ENCODE data around the gene TMEM168. TPM values are rescaled to one million over a fixed set of nuclear protein-coding genes. Genes with fewer than 3 reads are reported as not detected.

Gene TMEM168
- total RNA-seq, 1 experiment from 2014 or later: 13.9 TPM

- H3K9me3 Mint-ChIP-seq: peaks cover 4% of the 10 kb centered on the region in 2 experiments; a peak in 3 of 5 replicates
- Histone ChIP-seq H2BK120ac (ENCODE audit: low read depth, low read length, poor library complexity, severe bottlenecking) (no peak overlapping the region), H2BK15ac (ENCODE audit: low read depth, low read length) (no peak overlapping the region), H2AK5ac (ENCODE audit: insufficient read length, low read length) (no peak overlapping the region), H3T11ph (ENCODE audit: low read length) (no peak overlapping the region), H3K14ac (ENCODE audit: insufficient read depth, low read length) (no peak overlapping the region), H3K4me1 (ENCODE audit: insufficient read depth, low read length) (no peaks in the 10 kb centered on the region; the same call in 1 of the 2 replicates), H4K8ac (replicated peaks; ENCODE audit: insufficient read length, low read depth, low read length) (no peak overlapping the region), H3K9ac (ENCODE audit: extremely low read depth, insufficient read length, low read length) (no peak overlapping the region), H3K4ac (ENCODE audit: low read depth, low read length) (no peak overlapping the region), H4K91ac (ENCODE audit: insufficient read length, low read depth, low read length) (no peak overlapping the region), H3K79me1 (ENCODE audit: insufficient read depth, low read depth, low read length, poor library complexity, severe bottlenecking) (no peaks in the 10 kb centered on the region), H4K5ac (ENCODE audit: insufficient read length, low read depth, low read length) (no peak overlapping the region), H3K9me3 (ENCODE audit: control insufficient read depth, low read depth, low read length) (no peaks in the 10 kb centered on the region), H2AFZ (ENCODE audit: low read length) (no peak overlapping the region), H3K18ac (ENCODE audit: insufficient read length, low read depth, low read length) (no peak overlapping the region), H3K23me2 (ENCODE audit: insufficient read length, low read depth, low read length, poor library complexity, severe bottlenecking) (no peaks in the 10 kb centered on the region), H3K27me3 (ENCODE audit: insufficient read depth, low read length) (no peaks in the 10 kb centered on the region), H3K56ac (ENCODE audit: insufficient read length, low read depth, low read length) (no peak overlapping the region), H3K79me2 (ENCODE audit: insufficient read depth, low read length) (no peaks in the 10 kb centered on the region), H3K4me2 (ENCODE audit: insufficient read depth, insufficient read length, low read length) (no peak overlapping the region), H3K23ac (ENCODE audit: insufficient read length, low read depth, low read length) (no peak overlapping the region), H2BK5ac (ENCODE audit: insufficient read length, low read length) (no peak overlapping the region), H2BK12ac (ENCODE audit: insufficient read length, low read depth, low read length) (no peak overlapping the region), H3K27ac (ENCODE audit: insufficient read length, low read depth, low read length) (no peak overlapping the region), H4K20me1 (ENCODE audit: control insufficient read depth, insufficient read depth, insufficient read length) (no peaks in the 10 kb centered on the region), H2BK20ac (ENCODE audit: low read depth, low read length, poor library complexity, severe bottlenecking) (no peak overlapping the region)
- TF ChIP-seq, protein P1, sequence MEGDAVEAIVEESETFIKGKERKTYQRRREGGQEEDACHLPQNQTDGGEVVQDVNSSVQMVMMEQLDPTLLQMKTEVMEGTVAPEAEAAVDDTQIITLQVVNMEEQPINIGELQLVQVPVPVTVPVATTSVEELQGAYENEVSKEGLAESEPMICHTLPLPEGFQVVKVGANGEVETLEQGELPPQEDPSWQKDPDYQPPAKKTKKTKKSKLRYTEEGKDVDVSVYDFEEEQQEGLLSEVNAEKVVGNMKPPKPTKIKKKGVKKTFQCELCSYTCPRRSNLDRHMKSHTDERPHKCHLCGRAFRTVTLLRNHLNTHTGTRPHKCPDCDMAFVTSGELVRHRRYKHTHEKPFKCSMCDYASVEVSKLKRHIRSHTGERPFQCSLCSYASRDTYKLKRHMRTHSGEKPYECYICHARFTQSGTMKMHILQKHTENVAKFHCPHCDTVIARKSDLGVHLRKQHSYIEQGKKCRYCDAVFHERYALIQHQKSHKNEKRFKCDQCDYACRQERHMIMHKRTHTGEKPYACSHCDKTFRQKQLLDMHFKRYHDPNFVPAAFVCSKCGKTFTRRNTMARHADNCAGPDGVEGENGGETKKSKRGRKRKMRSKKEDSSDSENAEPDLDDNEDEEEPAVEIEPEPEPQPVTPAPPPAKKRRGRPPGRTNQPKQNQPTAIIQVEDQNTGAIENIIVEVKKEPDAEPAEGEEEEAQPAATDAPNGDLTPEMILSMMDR (conservative IDR thresholded peaks at IDR 0.05): no peak
- peak overlapping the region in 1 of 3 experiments; percentile 57; a peak in 1 of 7 replicates for H3K27ac Mint-ChIP-seq
- DNase-seq: no peak
- WGBS (ENCODE audit: extremely low coverage, insufficient read length, low lambda C conversion rate): no CpG with 5 or more reads among the region's 4 CpGs
- H3K4me1 Mint-ChIP-seq: peaks cover 7 to 8% of the 10 kb centered on the region in 2 experiments
- H3K4me3 Mint-ChIP-seq: no peak overlapping the region
- no peaks in the 10 kb centered on the region for H3K27me3 Mint-ChIP-seq (ENCODE audit: low read depth)
- H3K36me3 Mint-ChIP-seq (ENCODE audit: insufficient read depth in 1 of 3, low read depth in 3 of 3): no peaks in the 10 kb centered on the region
Measured at GRCh38 chr7:112723416-112723815, 66.8 kb downstream of the TMEM168 start.
